Duodenal mucosa (tissue), 2 donors: Measurements from ENCODE around the gene GNAI1.

ENCODE experiments used
- H3K27ac ChIP-seq: one replicate; pipeline ENCODE4 v1.7.0; 2013; ENCODE audit warnings: low read depth, low read length
- H3K27me3 ChIP-seq, 2 donors: one replicate each; pipeline ENCODE4 v1.7.0; 2013; ENCODE audit warnings: low read length in 2 of 2, control low read depth in 1 of 2; ENCODE audit not compliant: insufficient read depth in 2 of 2, control insufficient read depth in 1 of 2
- H3K36me3 ChIP-seq, 2 donors: one replicate each; pipeline ENCODE4 v1.7.0; 2013; ENCODE audit warnings: low read length in 2 of 2, control low read depth in 1 of 2; ENCODE audit not compliant: insufficient read depth in 2 of 2, control insufficient read depth in 1 of 2
- H3K4me1 ChIP-seq, 2 donors: one replicate each; pipeline ENCODE4 v1.7.0; 2013; ENCODE audit warnings: low read length in 2 of 2, control low read depth in 1 of 2; ENCODE audit not compliant: insufficient read depth in 2 of 2, control insufficient read depth in 1 of 2
- H3K4me3 ChIP-seq, 2 donors: one replicate each; pipeline ENCODE4 v1.7.0; 2013; ENCODE audit warnings: low read length in 2 of 2, low read depth in 1 of 2
- H3K9ac ChIP-seq, 2 donors: one replicate each; pipeline ENCODE4 v1.7.0; 2013; ENCODE audit warnings: low read length in 2 of 2, low read depth in 1 of 2
- H3K9me3 ChIP-seq, 2 donors: one replicate each; pipeline ENCODE4 v1.7.0; 2013; ENCODE audit warnings: low read length in 2 of 2, control low read depth in 1 of 2; ENCODE audit not compliant: control insufficient read depth in 1 of 2

The GNAI1 gene

DNA sequence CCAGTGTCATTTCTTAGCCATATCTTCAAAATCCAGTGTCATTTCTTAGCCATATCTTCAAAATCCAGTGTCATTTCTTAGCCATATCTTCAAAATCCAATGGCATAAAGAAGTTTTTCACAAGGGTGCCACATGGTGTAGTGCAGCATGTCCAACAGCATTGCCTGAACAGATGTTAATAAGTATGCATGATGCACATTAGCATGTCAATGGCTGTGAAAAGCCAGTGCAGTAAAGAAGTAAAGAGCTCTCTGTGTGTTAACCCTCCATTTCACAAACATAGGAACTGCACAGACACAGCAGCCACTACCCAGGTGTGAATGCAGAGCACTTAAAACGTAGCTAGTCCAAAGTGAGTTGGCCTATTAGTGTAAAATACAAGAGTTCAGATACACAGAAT lies 89.8 kb downstream of the GNAI1 start:
- H3K27me3 ChIP-seq = no peaks in the 10 kb centered on the region
- H3K9me3 ChIP-seq = no peaks in the 10 kb centered on the region
- no peaks in the 10 kb centered on the region for H3K36me3 ChIP-seq
- H3K4me3 ChIP-seq = no peak overlapping the region
- no peak overlapping the region for H3K9ac ChIP-seq
- no peaks in the 10 kb centered on the region for H3K4me1 ChIP-seq
- no peak overlapping the region for H3K27ac ChIP-seq

- no peak overlapping the region for H3K4me3 ChIP-seq
- H3K9ac ChIP-seq = no peak overlapping the region
- H3K27ac ChIP-seq = no peak overlapping the region
- no peaks in the 10 kb centered on the region for H3K9me3 ChIP-seq
- H3K36me3 ChIP-seq = no peaks in the 10 kb centered on the region
- no peaks in the 10 kb centered on the region for H3K27me3 ChIP-seq
- no peaks in the 10 kb centered on the region for H3K4me1 ChIP-seq
Measured at GRCh38 chr7:80225361-80225760, 90.7 kb downstream of the GNAI1 start.

DNA sequence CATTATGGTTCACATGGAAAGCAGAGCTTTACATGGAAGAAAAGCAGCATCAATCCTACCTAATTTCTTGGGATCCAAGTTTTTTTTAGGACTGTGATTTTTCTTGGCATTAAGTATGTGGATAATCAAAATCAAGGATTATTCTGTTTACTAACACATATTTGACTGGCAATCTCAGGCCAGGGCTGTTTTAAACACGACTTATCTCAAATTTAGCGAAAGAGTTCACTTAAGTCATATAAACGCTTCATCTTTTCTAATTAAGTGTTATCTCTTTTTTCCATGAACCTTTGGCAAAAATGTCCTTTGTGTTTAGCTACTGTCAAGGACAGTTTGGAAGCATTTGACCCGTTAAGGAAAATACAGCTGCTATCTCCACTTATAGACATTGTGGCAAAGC lies 92.0 kb downstream of the GNAI1 start:
- H3K27me3 ChIP-seq = no peaks in the 10 kb centered on the region
- H3K9me3 ChIP-seq = no peaks in the 10 kb centered on the region
- H3K9ac ChIP-seq = no peak overlapping the region
- H3K27ac ChIP-seq = no peak overlapping the region
- no peaks in the 10 kb centered on the region for H3K4me1 ChIP-seq
- no peak overlapping the region for H3K4me3 ChIP-seq
- H3K36me3 ChIP-seq = no peaks in the 10 kb centered on the region

DNA sequence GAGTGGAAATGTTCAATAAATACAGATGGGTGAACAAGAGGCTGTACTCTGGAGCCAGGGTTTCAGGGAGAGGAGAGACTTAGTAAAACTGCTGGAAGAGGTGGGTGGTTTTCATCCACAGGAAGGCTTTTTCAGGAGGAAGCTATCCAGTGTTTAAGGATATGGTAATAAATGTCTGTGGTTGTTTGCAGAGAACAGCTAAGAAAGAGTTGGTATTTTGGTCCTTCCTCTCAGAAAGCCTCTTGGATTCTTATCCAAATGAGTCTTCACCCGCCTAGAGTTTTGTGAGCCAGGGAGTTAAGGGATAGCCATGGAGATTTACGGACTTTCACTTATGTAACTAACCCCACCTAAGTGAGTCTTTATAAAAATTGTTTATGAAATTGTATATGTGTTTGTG lies 95.7 kb downstream of the GNAI1 start:
- no peak overlapping the region for H3K4me3 ChIP-seq
- H3K27me3 ChIP-seq = no peaks in the 10 kb centered on the region
- no peak overlapping the region for H3K9ac ChIP-seq
- no peak overlapping the region for H3K27ac ChIP-seq
- no peaks in the 10 kb centered on the region for H3K36me3 ChIP-seq
- H3K4me1 ChIP-seq = no peaks in the 10 kb centered on the region
- no peaks in the 10 kb centered on the region for H3K9me3 ChIP-seq

DNA sequence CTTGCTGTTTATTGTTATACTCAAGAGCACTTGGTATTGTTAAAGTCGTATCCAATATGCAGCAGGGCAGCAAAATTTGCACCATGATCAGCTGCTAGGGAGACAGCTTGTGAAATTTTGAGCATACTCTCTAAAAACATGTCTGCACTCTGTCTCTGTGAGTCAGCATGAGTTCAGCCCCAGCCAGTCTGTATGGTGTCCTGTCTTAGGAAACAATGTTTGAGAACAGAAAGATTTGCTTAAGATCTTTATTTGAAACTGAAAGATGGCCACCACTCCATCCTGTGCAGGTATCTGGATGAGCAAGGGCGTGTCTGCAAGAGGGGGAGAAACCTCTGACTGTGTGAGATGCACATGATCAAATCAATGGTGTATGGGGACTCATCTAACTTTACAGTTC lies 97.1 kb downstream of the GNAI1 start:
- no peaks in the 10 kb centered on the region for H3K27me3 ChIP-seq
- no peaks in the 10 kb centered on the region for H3K9me3 ChIP-seq
- no peak overlapping the region for H3K27ac ChIP-seq
- H3K4me3 ChIP-seq = no peak overlapping the region
- no peaks in the 10 kb centered on the region for H3K4me1 ChIP-seq
- no peak overlapping the region for H3K9ac ChIP-seq
- no peaks in the 10 kb centered on the region for H3K36me3 ChIP-seq

GRCh38 chr7:80232979-80233724 lies 98.5 kb downstream of the GNAI1 start:
- Histone ChIP-seq H3K36me3 (no peaks in the 10 kb centered on the region), H3K9ac (no peak overlapping the region), H3K9me3 (no peaks in the 10 kb centered on the region), H3K4me1 (no peaks in the 10 kb centered on the region), H3K27me3 (no peaks in the 10 kb centered on the region), H3K4me3 (no peak overlapping the region), H3K27ac (no peak overlapping the region)

GRCh38 chr7:80235334-80235733 lies 100.7 kb downstream of the GNAI1 start:
- Histone ChIP-seq H3K36me3 (no peaks in the 10 kb centered on the region), H3K9me3 (no peaks in the 10 kb centered on the region), H3K4me1 (no peaks in the 10 kb centered on the region), H3K27ac (no peak overlapping the region), H3K4me3 (no peak overlapping the region), H3K9ac (no peak overlapping the region), H3K27me3 (no peaks in the 10 kb centered on the region)

GRCh38 chr7:80236681-80237080 lies 102.0 kb downstream of the GNAI1 start:
- Histone ChIP-seq H3K4me3 (no peak overlapping the region), H3K36me3 (no peaks in the 10 kb centered on the region), H3K27ac (no peak overlapping the region), H3K27me3 (no peaks in the 10 kb centered on the region), H3K9me3 (no peaks in the 10 kb centered on the region), H3K9ac (no peak overlapping the region), H3K4me1 (no peaks in the 10 kb centered on the region)

DNA sequence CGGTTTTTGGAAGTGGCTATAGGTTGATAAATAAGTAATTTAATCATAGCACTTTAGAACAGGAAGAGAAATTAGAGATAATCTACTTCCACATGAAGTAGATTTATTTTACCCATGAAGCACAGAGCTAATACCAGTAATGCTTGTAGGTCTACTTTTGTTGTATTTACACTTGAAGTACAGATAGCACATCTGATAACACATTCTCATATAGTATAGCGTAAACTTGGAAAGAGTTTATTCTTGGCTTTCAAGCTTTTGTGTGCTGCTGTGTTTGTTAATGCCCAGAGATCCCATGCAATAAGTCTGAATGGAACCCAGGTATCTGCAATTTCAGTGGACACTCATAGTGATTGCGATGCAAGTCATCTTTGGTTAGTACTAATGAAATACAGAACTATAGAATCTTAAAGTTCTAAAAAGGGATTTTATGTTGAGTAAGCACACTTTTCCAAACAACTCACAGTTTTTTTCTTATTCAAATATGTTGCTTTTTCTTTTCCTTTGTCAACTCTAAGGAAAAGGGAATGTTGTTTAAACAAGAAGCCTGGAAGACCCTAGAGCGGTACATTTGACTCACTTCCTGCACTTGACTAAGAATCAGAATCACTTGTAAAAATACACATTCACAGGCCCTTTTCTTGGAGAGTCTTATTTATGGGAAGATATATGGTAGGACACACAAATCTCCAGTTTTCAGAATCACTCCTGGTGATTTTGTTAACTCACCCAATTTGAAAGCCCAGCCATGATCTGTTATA lies 105.8 kb downstream of the GNAI1 start:
- Histone ChIP-seq H3K9ac (no peak overlapping the region), H3K36me3 (no peaks in the 10 kb centered on the region), H3K4me3 (no peak overlapping the region)

GRCh38 chr7:80241671-80242070 lies 107.0 kb downstream of the GNAI1 start:
- H3K4me1 ChIP-seq = no peaks in the 10 kb centered on the region
- H3K27me3 ChIP-seq = no peaks in the 10 kb centered on the region
- no peaks in the 10 kb centered on the region for H3K36me3 ChIP-seq
- no peaks in the 10 kb centered on the region for H3K9me3 ChIP-seq
- H3K9ac ChIP-seq = no peak overlapping the region
- no peak overlapping the region for H3K4me3 ChIP-seq
- no peak overlapping the region for H3K27ac ChIP-seq

More for the DNA sequence above, 105.8 kb downstream of the GNAI1 start:
- no peak overlapping the region for H3K27ac ChIP-seq
- H3K4me1 ChIP-seq = no peaks in the 10 kb centered on the region
- H3K27me3 ChIP-seq = no peaks in the 10 kb centered on the region
- H3K9me3 ChIP-seq = no peaks in the 10 kb centered on the region
